ENCODE data around the gene LAMA5. TPM values are rescaled to one million over a fixed set of nuclear protein-coding genes. Genes with fewer than 3 reads are reported as not detected.

Gene LAMA5
- total RNA-seq, 1 donor from 2014 or later, result 12.1 TPM

DNA sequence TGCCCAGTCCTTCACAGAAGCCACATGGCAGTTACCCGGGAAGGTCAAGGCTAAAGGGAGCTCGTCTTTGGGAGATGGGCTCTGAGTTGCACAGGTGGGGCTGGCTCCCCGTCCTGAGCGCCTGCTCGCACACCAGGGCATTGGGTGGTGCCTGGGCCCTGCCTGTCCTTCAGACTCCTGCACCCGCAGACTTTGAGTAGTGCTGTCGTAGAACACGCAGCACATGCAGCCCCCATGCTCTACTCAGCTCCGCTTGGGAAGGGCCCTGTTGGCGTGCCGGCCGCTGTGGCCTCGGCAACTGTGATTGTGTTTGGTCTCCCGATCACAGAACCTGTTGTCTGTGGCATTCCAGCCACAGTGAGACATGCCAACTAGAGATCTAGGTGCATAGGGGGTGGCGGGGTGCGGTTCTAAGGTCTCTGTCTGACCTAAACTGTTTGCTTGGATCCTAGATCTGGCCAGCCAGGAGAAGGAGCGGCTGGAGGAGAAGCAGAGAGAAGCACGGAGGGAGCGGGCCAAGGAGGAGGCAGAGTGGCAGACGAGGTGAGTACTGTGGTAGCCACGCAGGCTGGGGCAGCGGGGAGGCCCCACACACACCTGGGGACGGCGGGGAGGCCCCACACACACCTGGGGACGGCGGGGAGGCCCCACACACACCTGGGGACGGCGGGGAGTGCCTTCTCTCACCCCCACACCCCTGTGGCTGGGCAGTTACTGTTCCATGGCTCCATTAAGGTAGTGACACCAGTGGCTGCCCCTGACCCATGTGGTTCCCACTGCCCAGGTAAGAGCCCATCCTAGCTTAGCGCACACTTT lies 75.7 kb downstream of the LAMA5 start:
- no peak overlapping the region for H3K27ac Mint-ChIP-seq
- H3K4me1 Mint-ChIP-seq, result peaks cover 11% of the 10 kb centered on the region
- no peaks in the 10 kb centered on the region for H3K27me3 ChIP-seq
- H3K9me3 ChIP-seq (ENCODE audit: low read depth), result no peaks in the 10 kb centered on the region
- no peak overlapping the region for H3K9ac ChIP-seq
- no peak overlapping the region for H3K27ac ChIP-seq
- no peaks in the 10 kb centered on the region for H3K4me1 ChIP-seq
- no peaks in the 10 kb centered on the region for H3K79me2 ChIP-seq (ENCODE audit: low read depth)
- H3K4me3 Mint-ChIP-seq, result no peak overlapping the region
- no peaks in the 10 kb centered on the region for H4K20me1 ChIP-seq (ENCODE audit: low read depth)
- no peaks in the 10 kb centered on the region for H3K27me3 Mint-ChIP-seq (ENCODE audit: insufficient read depth, low read depth)
- H3F3A ChIP-seq (ENCODE audit: low read depth), result no peaks in the 10 kb centered on the region
- H3K36me3 ChIP-seq, result no peaks in the 10 kb centered on the region
- no peaks in the 10 kb centered on the region for H3K9me3 Mint-ChIP-seq
- H3K36me3 Mint-ChIP-seq, result peaks cover 26% of the 10 kb centered on the region
- no peak overlapping the region for H3K4me2 ChIP-seq
- H2AFZ ChIP-seq (replicated peaks), result no peak overlapping the region
- TF ChIP-seq EZH2phosphoT487 (IDR thresholded peaks at IDR 0.05) (no peak), EZH2 (IDR thresholded peaks at IDR 0.05) (no peak)
- TF ChIP-seq, protein P1, sequence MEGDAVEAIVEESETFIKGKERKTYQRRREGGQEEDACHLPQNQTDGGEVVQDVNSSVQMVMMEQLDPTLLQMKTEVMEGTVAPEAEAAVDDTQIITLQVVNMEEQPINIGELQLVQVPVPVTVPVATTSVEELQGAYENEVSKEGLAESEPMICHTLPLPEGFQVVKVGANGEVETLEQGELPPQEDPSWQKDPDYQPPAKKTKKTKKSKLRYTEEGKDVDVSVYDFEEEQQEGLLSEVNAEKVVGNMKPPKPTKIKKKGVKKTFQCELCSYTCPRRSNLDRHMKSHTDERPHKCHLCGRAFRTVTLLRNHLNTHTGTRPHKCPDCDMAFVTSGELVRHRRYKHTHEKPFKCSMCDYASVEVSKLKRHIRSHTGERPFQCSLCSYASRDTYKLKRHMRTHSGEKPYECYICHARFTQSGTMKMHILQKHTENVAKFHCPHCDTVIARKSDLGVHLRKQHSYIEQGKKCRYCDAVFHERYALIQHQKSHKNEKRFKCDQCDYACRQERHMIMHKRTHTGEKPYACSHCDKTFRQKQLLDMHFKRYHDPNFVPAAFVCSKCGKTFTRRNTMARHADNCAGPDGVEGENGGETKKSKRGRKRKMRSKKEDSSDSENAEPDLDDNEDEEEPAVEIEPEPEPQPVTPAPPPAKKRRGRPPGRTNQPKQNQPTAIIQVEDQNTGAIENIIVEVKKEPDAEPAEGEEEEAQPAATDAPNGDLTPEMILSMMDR (IDR thresholded peaks at IDR 0.05), result no peak
- no peak overlapping the region for H3K4me3 ChIP-seq
- DNase-seq (ENCODE audit: low spot score), result no peak

DNA sequence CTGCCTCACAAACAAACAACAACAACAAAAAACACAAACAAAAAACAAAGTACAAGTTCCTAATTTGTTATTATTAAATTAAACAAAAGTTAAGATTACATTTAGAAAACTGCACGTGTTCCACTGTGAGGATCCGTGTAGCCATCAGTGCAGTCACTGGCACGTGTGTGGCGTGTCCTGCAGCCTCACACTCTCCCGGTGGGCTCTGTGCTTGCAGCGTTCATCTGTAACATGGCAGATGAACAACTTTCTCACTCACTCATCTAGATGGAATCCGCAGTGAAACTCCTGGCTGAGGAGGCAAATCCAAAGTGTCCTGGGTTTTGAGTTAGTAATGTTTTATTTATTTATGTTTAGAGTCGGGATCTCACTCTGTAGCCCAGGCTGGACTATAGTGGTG lies 77.2 kb downstream of the LAMA5 start:
- Histone ChIP-seq H3K27me3 (no peaks in the 10 kb centered on the region), H3K79me2 (ENCODE audit: low read depth) (no peaks in the 10 kb centered on the region), H4K20me1 (ENCODE audit: low read depth) (no peaks in the 10 kb centered on the region), H3K36me3 (no peaks in the 10 kb centered on the region), H3K27ac (no peak overlapping the region), H2AFZ (replicated peaks) (no peak overlapping the region), H3K4me2 (no peak overlapping the region), H3K9ac (no peak overlapping the region), H3K4me1 (no peaks in the 10 kb centered on the region), H3K4me3 (no peak overlapping the region), H3F3A (ENCODE audit: low read depth) (no peaks in the 10 kb centered on the region), H3K9me3 (ENCODE audit: low read depth) (no peaks in the 10 kb centered on the region)
- no peak for DNase-seq (ENCODE audit: low spot score)
- H3K36me3 Mint-ChIP-seq, result peaks cover 20% of the 10 kb centered on the region
- H3K4me1 Mint-ChIP-seq, result peaks cover 11% of the 10 kb centered on the region
- no peaks in the 10 kb centered on the region for H3K27me3 Mint-ChIP-seq (ENCODE audit: insufficient read depth, low read depth)
- no peak overlapping the region for H3K4me3 Mint-ChIP-seq
- H3K9me3 Mint-ChIP-seq, result no peaks in the 10 kb centered on the region
- H3K27ac Mint-ChIP-seq, result no peak overlapping the region
- TF ChIP-seq EZH2phosphoT487 (IDR thresholded peaks at IDR 0.05), result no peak
- TF ChIP-seq, protein P1 (IDR thresholded peaks at IDR 0.05), result no peak
- no peak for TF ChIP-seq EZH2 (IDR thresholded peaks at IDR 0.05)

DNA sequence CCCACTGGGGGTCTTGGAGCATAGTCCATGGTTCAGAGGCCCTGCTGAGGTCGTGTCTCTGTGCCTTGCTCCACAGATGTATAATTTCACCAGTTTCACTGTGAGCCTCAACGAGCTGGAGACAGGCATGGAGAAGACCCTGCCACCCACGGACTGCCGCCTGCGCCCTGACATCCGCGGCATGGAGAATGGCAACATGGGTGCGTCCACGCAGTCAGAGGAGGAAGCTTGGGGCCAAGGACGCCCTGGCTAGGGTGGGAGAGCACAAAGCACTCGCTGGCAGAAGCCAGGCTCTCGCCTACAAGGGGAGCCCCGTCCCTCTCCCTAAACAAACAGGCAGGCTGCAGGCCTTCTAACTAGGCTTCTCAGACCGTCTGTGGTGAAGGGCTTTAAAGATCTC lies 78.0 kb downstream of the LAMA5 start:
- Mint-ChIP-seq H3K36me3 (peaks cover 19% of the 10 kb centered on the region), H3K4me3 (no peak overlapping the region), H3K4me1 (peaks cover 10% of the 10 kb centered on the region), H3K9me3 (no peaks in the 10 kb centered on the region), H3K27me3 (ENCODE audit: insufficient read depth, low read depth) (no peaks in the 10 kb centered on the region), H3K27ac (no peak overlapping the region)
- Histone ChIP-seq H3K36me3 (no peaks in the 10 kb centered on the region), H3K4me1 (no peaks in the 10 kb centered on the region), H3K27me3 (no peaks in the 10 kb centered on the region), H4K20me1 (ENCODE audit: low read depth) (no peaks in the 10 kb centered on the region), H3K9ac (no peak overlapping the region), H2AFZ (replicated peaks) (no peak overlapping the region), H3K4me3 (no peak overlapping the region), H3K4me2 (no peak overlapping the region), H3K79me2 (ENCODE audit: low read depth) (no peaks in the 10 kb centered on the region), H3F3A (ENCODE audit: low read depth) (no peaks in the 10 kb centered on the region), H3K9me3 (ENCODE audit: low read depth) (no peaks in the 10 kb centered on the region), H3K27ac (no peak overlapping the region)
- TF ChIP-seq EZH2 (IDR thresholded peaks at IDR 0.05) (no peak), EZH2phosphoT487 (IDR thresholded peaks at IDR 0.05) (no peak)
- TF ChIP-seq, protein P1 (IDR thresholded peaks at IDR 0.05), result no peak
- no peak for DNase-seq (ENCODE audit: low spot score)

Data from neural progenitor cell (in vitro differentiated cells).